CD4-positive, alpha-beta memory T cell (primary cell): ENCODE data around the gene SLC25A12. TPM values are rescaled to one million over a fixed set of nuclear protein-coding genes. Genes with fewer than 3 reads are reported as not detected.

Source experiments
- CTCF ChIA-PET: fragments of 350-600 bp; sonication (Branson Sonifier 250); formaldehyde crosslinking; loops from one replicate; lab custom pipeline; 2021; ENCODE audit warnings: inconsistent platforms; ENCODE audit not compliant: partially characterized antibody; lab: Charles Lee
- POLR2A ChIA-PET: fragments of 350-600 bp; sonication (Branson Sonifier 250); formaldehyde crosslinking; loops from one replicate; lab custom pipeline; 2021; ENCODE audit not compliant: partially characterized antibody; lab: Charles Lee
- DNase-seq, 5 donors: peaks; one replicate each; pipeline versions ENCODE4 v3.0.0 to v3.0.0-alpha.2; 2020 to 2022; ENCODE audit warnings: mixed read lengths in 1 of 5
- H3K27ac ChIP-seq: one replicate; pipeline ENCODE4 v1.7.0; 2013; ENCODE audit warnings: low read depth, low read length
- H3K27me3 ChIP-seq: 2 replicates; pipeline ENCODE4 v1.7.0; 2013; ENCODE audit warnings: mild to moderate bottlenecking, low read length, moderate library complexity; ENCODE audit not compliant: insufficient read depth
- H3K36me3 ChIP-seq: 2 replicates; pipeline ENCODE4 v1.7.0; 2013; ENCODE audit warnings: mild to moderate bottlenecking, low read length, moderate library complexity; ENCODE audit not compliant: insufficient read depth
- H3K4me1 ChIP-seq: 2 replicates; pipeline ENCODE4 v1.7.0; 2013; ENCODE audit warnings: mild to moderate bottlenecking, low read length, moderate library complexity; ENCODE audit not compliant: insufficient read depth
- H3K4me3 ChIP-seq, 2 donors: one replicate each; pipeline ENCODE4 v1.7.0; 2013; ENCODE audit warnings: low read length in 2 of 2, mild to moderate bottlenecking in 1 of 2
- H3K9me3 ChIP-seq, 2 donors: one replicate each; pipeline ENCODE4 v1.7.0; 2013; ENCODE audit warnings: low read length in 2 of 2, control low read depth in 1 of 2; ENCODE audit not compliant: control insufficient read depth in 1 of 2
- H3K27ac Mint-ChIP-seq, 7 donors: one replicate each; pipeline ENCODE4 v1.8.0; 2020 to 2021; ENCODE audit warnings: mixed read lengths in 7 of 7, mild to moderate bottlenecking in 6 of 7, inconsistent platforms in 3 of 7, moderate library complexity in 3 of 7
- H3K27me3 Mint-ChIP-seq, 2 donors: one replicate each; pipeline ENCODE4 v1.8.0; 2020 to 2021; ENCODE audit warnings: mixed read lengths in 2 of 2
- H3K36me3 Mint-ChIP-seq, 2 donors: one replicate each; pipeline ENCODE4 v1.8.0; 2020 to 2021; ENCODE audit warnings: mixed read lengths in 2 of 2, inconsistent platforms in 1 of 2, mild to moderate bottlenecking in 1 of 2
- H3K4me1 Mint-ChIP-seq, 4 donors: one replicate each; pipeline ENCODE4 v1.8.0; 2020 to 2021; ENCODE audit warnings: mixed read lengths in 4 of 4, mild to moderate bottlenecking in 1 of 4
- H3K4me3 Mint-ChIP-seq, 8 donors: one replicate each; pipeline ENCODE4 v1.8.0; 2020 to 2021; ENCODE audit warnings: mixed read lengths in 8 of 8, mild to moderate bottlenecking in 7 of 8, moderate library complexity in 6 of 8, inconsistent platforms in 3 of 8
- H3K9me3 Mint-ChIP-seq, 8 donors: one replicate each; pipeline ENCODE4 v1.8.0; 2020 to 2021; ENCODE audit warnings: mixed read lengths in 8 of 8, mild to moderate bottlenecking in 5 of 8, inconsistent platforms in 3 of 8, moderate library complexity in 1 of 8
- intact Hi-C: fragments of 100-400 bp; cut with micrococcal nuclease; formaldehyde crosslinking; loops from one replicate; pipeline ENCODE4 v1.15.1; 2023
- polyA plus RNA-seq, 2 donors: library from polyadenylated mRNA; unstranded; fragments of 300-500 nt; fragmentation: Illumina TruSeq; gene quantifications; one replicate each; pipeline ENCODE4 v1.2.3, GENCODE V29; 2021
- total RNA-seq, 2 experiments: library from RNA; stranded (reverse); gene quantifications; one replicate each; pipeline ENCODE4 v1.2.3, GENCODE V29; 2021

Gene SLC25A12
- total and polyA plus RNA-seq, 4 experiments from 2014 or later = 7.4 to 14.9 (median 14.4) TPM

DNA sequence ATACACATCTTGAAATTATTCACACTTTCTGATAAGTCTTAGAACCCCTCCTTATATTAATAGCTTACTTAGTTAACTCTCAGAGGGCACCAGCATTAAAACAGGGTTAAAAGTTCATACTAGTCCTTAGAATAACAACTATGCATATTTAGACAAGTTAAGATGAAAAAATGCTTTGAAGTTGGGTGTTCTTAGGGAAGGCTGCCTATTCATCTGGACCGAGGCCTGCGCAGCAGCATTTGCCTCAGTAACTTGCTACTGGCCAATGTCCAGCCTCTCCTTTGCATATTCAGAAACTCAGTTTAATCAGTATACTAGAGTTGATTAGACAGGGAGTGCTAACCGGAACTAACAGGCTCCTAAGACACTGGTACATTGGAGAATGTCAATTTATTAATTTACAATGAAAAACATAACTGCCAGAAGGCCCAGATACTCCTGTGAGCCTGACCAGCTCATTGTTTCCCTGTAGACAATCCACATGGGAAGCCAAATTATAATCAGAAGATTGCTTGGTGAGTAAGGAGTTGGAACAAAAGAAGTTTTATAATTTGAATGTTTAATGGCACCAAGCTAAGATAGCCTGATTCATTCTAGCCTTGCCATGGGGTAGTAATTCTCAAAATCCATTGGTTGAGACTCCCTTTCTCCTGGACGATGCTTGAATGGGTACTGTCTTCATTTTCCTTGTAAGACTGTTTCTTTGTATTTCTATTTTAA lies 157.9 kb downstream of the SLC25A12 start:
- peaks cover 71 to 72% of the 10 kb centered on the region in 2 donors for H3K36me3 Mint-ChIP-seq
- Histone ChIP-seq H3K27ac (no peak overlapping the region), H3K4me1 (no peaks in the 10 kb centered on the region), H3K4me3 (no peak overlapping the region), H3K36me3 (peaks cover 7% of the 10 kb centered on the region), H3K27me3 (no peaks in the 10 kb centered on the region), H3K9me3 (no peaks in the 10 kb centered on the region)
- intact Hi-C loops = no loop called here
- POLR2A ChIA-PET = no interaction called here
- H3K4me3 Mint-ChIP-seq = no peak overlapping the region
- no peak for DNase-seq
- H3K27me3 Mint-ChIP-seq = no peaks in the 10 kb centered on the region
- H3K4me1 Mint-ChIP-seq = peaks cover 0 to 5% (median 3%) of the 10 kb centered on the region in 4 donors
- H3K27ac Mint-ChIP-seq = no peak overlapping the region
- H3K9me3 Mint-ChIP-seq = no peaks in the 10 kb centered on the region
- CTCF ChIA-PET = interaction anchor here (1.1 kb wide), 1 partner anchor 377 kb away, joined by 4 read pairs; no protein-coding TSS in a partner anchor

Other genes with a start within 250 kb of the SLC25A12 start
- 10 to 100 TPM; 50.2 to 50.3 TPM for gene DYNC1I2, start 206.8 kb downstream of the SLC25A12 start, total RNA-seq
- 10 to 100 TPM; 31.2 to 35.9 TPM for gene DYNC1I2, start 206.8 kb downstream of the SLC25A12 start, polyA plus RNA-seq
- gene HAT1, start 28.2 kb upstream of the SLC25A12 start, total RNA-seq = 10 to 100 TPM; 22.6 to 27.7 TPM
- gene HAT1, start 28.2 kb upstream of the SLC25A12 start, polyA plus RNA-seq = 10 to 100 TPM; 66.0 to 75.2 TPM
- gene METAP1D, start 105.7 kb upstream of the SLC25A12 start, total RNA-seq = 1 to 10 TPM; 7.2 to 7.3 TPM
- gene METAP1D, start 105.7 kb upstream of the SLC25A12 start, polyA plus RNA-seq = 1 to 10 TPM; 3.5 to 5.7 TPM
- gene DLX1, start 191.3 kb upstream of the SLC25A12 start, total RNA-seq = not detected
- not detected for gene DLX1, start 191.3 kb upstream of the SLC25A12 start, polyA plus RNA-seq
- gene DLX2, start 208.7 kb upstream of the SLC25A12 start, total RNA-seq = not detected
- not detected for gene DLX2, start 208.7 kb upstream of the SLC25A12 start, polyA plus RNA-seq